GM12878 (cell line): Measurements from ENCODE around the gene TRERF1. TPM values are rescaled to one million over a fixed set of nuclear protein-coding genes. Genes with fewer than 3 reads are reported as not detected.

Source experiments
- ATF2 ChIP-seq: IDR thresholded peaks from 2 replicates; pipeline ENCODE4 v1.6.1; 2012; ENCODE audit warnings: low read length, inconsistent platforms
- BCL3 ChIP-seq: IDR thresholded peaks from 2 replicates; pipeline ENCODE4 v1.6.1; 2011; ENCODE audit warnings: borderline replicate concordance, low read depth, mild to moderate bottlenecking, moderate library complexity, low read length; ENCODE audit not compliant: insufficient read depth, poor library complexity, severe bottlenecking
- CBX5 ChIP-seq: sonication (generic); IDR thresholded peaks from 2 replicates; pipeline ENCODE4 v1.6.1; 2016; ENCODE audit warnings: low read depth, moderate library complexity, mild to moderate bottlenecking, inconsistent platforms
- CHD2 ChIP-seq: IDR thresholded peaks from 2 replicates; pipeline ENCODE4 v1.6.1; 2011; ENCODE audit warnings: low read depth, low read length, improper control_type of control experiment, borderline replicate concordance
- CTCF ChIP-seq, 3 experiments: IDR thresholded peaks in 2 of 3; conservative IDR thresholded peaks in 1 of 3; 2 replicates each; pipeline ENCODE4 v1.5.1; 2011; ENCODE audit warnings: low read depth in 3 of 3, low read length in 3 of 3, mild to moderate bottlenecking in 3 of 3, control low read depth in 2 of 3, moderate library complexity in 2 of 3, inconsistent platforms in 1 of 3, mixed read lengths in 1 of 3; ENCODE audit not compliant: control insufficient read depth in 2 of 3, insufficient read depth in 1 of 3; ENCODE audit errors: extremely low read depth in 1 of 3
- IRF4 ChIP-seq: IDR thresholded peaks from 2 replicates; pipeline ENCODE4 v1.6.1; 2011; ENCODE audit warnings: low read depth, low read length
- JUND ChIP-seq: IDR thresholded peaks from 2 replicates; pipeline ENCODE4 v1.6.1; 2012; ENCODE audit warnings: low read depth, mild to moderate bottlenecking, low read length, improper control_type of control experiment, moderate library complexity
- LARP7 ChIP-seq: fragments of 450-650 bp; IDR thresholded peaks from 2 replicates; pipeline ENCODE4 v1.6.1; 2017; ENCODE audit warnings: mild to moderate bottlenecking
- NFIC ChIP-seq: IDR thresholded peaks from 2 replicates; pipeline ENCODE4 v1.6.1; 2012; ENCODE audit warnings: low read depth, mild to moderate bottlenecking, inconsistent platforms, low read length, moderate library complexity
- NR2C2 ChIP-seq: IDR thresholded peaks from 2 replicates; pipeline ENCODE4 v1.6.1; 2011; ENCODE audit warnings: borderline replicate concordance, low read depth; ENCODE audit not compliant: control insufficient read depth, insufficient read length
- PAX5 ChIP-seq: IDR thresholded peaks from 2 replicates; pipeline ENCODE4 v1.6.1; 2011; ENCODE audit warnings: low read depth, low read length, borderline replicate concordance
- PML ChIP-seq: IDR thresholded peaks from 2 replicates; pipeline ENCODE4 v1.6.1; 2012; ENCODE audit warnings: low read length, inconsistent platforms
- RELA ChIP-seq: fragments of 450-650 bp; IDR thresholded peaks from 2 replicates; pipeline ENCODE4 v1.8.0; 2014; ENCODE audit warnings: borderline replicate concordance; ENCODE audit not compliant: partially characterized antibody
- RUNX3 ChIP-seq: IDR thresholded peaks from 2 replicates; pipeline ENCODE4 v1.6.1; 2012; ENCODE audit warnings: low read length, inconsistent platforms
- SMAD1 ChIP-seq: fragments of 450-650 bp; IDR thresholded peaks from 2 replicates; pipeline ENCODE4 v1.6.1; 2018; ENCODE audit warnings: mild to moderate bottlenecking, low read depth; ENCODE audit not compliant: partially characterized antibody
- SMAD5 ChIP-seq: IDR thresholded peaks from 2 replicates; pipeline ENCODE4 v1.6.1; 2016; ENCODE audit warnings: antibody characterized with exemption, low read depth
- SMC3 ChIP-seq: IDR thresholded peaks from 2 replicates; pipeline ENCODE4 v1.6.1; 2011; ENCODE audit warnings: low read length, improper control_type of control experiment, borderline replicate concordance
- SP1 ChIP-seq: IDR thresholded peaks from one replicate; pipeline ENCODE4 v1.6.1; 2011; ENCODE audit warnings: low read depth, low read length
- SREBF1 ChIP-seq: IDR thresholded peaks from 2 replicates; pipeline ENCODE4 v1.6.1; 2012; ENCODE audit warnings: mild to moderate bottlenecking, low read length
- TCF3 ChIP-seq: IDR thresholded peaks from 2 replicates; pipeline ENCODE4 v1.6.1; 2012; ENCODE audit warnings: low read depth, mild to moderate bottlenecking, low read length, borderline replicate concordance; ENCODE audit not compliant: insufficient read depth
- ZNF687 ChIP-seq: fragments of 450-650 bp; IDR thresholded peaks from 2 replicates; pipeline ENCODE4 v1.6.1; 2017; ENCODE audit warnings: mild to moderate bottlenecking, moderate library complexity
- polyA plus RNA-seq, 11 experiments: library from polyadenylated mRNA; depleted of rRNA in 4 of 11; unstranded in 6 of 11; stranded (reverse) in 5 of 11; fragments of >200 nt; fragmentation: Nextera tagmentation in 4 of 11; fragmentation: Illumina TruSeq in 1 of 11; extraction: Ambion mirVana in 4 of 11; extraction: Trizol in 1 of 11; gene quantifications; 1 replicate in 1 of 11; 2 replicates in 10 of 11; pipeline versions ENCODE4 v1.2.1 to v1.2.3, GENCODE V29; 2011 to 2016; ENCODE audit warnings: inconsistent platforms in 2 of 11, missing spikeins in 2 of 11, low read depth in 1 of 11
- total RNA-seq, 4 experiments: library from RNA; depleted of rRNA in 3 of 4; stranded (reverse); fragments of >200 nt in 3 of 4; fragmentation: Illumina TruSeq in 1 of 4; extraction: Trizol in 1 of 4; gene quantifications; 2 replicates each; pipeline versions ENCODE4 v1.2.1 to v1.2.3, GENCODE V29; 2013 to 2021

Gene TRERF1
- total and polyA plus RNA-seq, 10 of the 15 experiments (the other 5 are each of a cell fraction or from before 2014, with no cell fraction given) = 2.2 to 19.4 (median 7.2) TPM

- TF ChIP-seq PAX5 (0 out of 2 replicates have a peak, but pooled peaks have one; percentile 13), IRF4 (peak; percentile 61; the same call in 1 of the 2 replicates), SMC3 (no peak), LARP7 (0 out of 2 replicates have a peak, but pooled peaks have one; percentile 37), SMAD1 (no peak), BCL3 (peak; percentile 21), CHD2 (0 out of 2 replicates have a peak, but pooled peaks have one; percentile 34), NR2C2 (no peak), RUNX3 (peak; percentile 29), SREBF1 (no peak), PML (peak; percentile 42; the same call in 1 of the 2 replicates), SMAD5 (no peak), JUND (no peak), SP1 (no peak), ATF2 (peak; percentile 18; the same call in 1 of the 2 replicates), CBX5 (0 out of 2 replicates have a peak, but pooled peaks have one; percentile 53), ZNF687 (peak; percentile 69; the same call in 1 of the 2 replicates), CTCF (IDR thresholded peaks at IDR 0.05 in 2 of 3, conservative IDR thresholded peaks at IDR 0.05 in 1 of 3; ENCODE audit: control insufficient read depth in 2 of 3, extremely low read depth in 1 of 3, insufficient read depth in 1 of 3, low read depth in 3 of 3, low read length in 3 of 3) (no peak), TCF3 (peak; percentile 68; the same call in 1 of the 2 replicates), RELA (no peak), NFIC (peak; percentile 31; the same call in 1 of the 2 replicates)
Observed at GRCh38 chr6:42367353-42368011, 84.2 kb downstream of the TRERF1 start (continued).
